Measurements from ENCODE around the gene MAPKAP1.

MAPKAP1 gene

GRCh38 chr9:125428902-125429467 is 278.0 kb downstream of the MAPKAP1 start:
- FAIRE-seq = no peak
- TF ChIP-seq POLR2AphosphoS5 (IDR thresholded peaks at IDR 0.05; ENCODE audit: low read depth, low read length) (no peak), POU2F2 (IDR thresholded peaks at IDR 0.05; ENCODE audit: low read depth, low read length) (no peak), SPI1 (IDR thresholded peaks at IDR 0.05; ENCODE audit: low read depth, low read length) (no peak), POLR2A (IDR thresholded peaks at IDR 0.05; ENCODE audit: low read depth, low read length) (no peak), PAX5 (IDR thresholded peaks at IDR 0.05; ENCODE audit: insufficient read depth, low read length, severe bottlenecking) (no peak), TAF1 (IDR thresholded peaks at IDR 0.05; ENCODE audit: low read depth, low read length) (no peak)
- no peak for DNase-seq (ENCODE audit: insufficient read length, low spot score)

GRCh38 chr9:125428060-125428901 is 278.7 kb downstream of the MAPKAP1 start:
- TF ChIP-seq TAF1 (IDR thresholded peaks at IDR 0.05; ENCODE audit: low read depth, low read length) = no peak
- no peak for TF ChIP-seq PAX5 (IDR thresholded peaks at IDR 0.05; ENCODE audit: insufficient read depth, low read length, severe bottlenecking)
- no peak for TF ChIP-seq POU2F2 (IDR thresholded peaks at IDR 0.05; ENCODE audit: low read depth, low read length)
- FAIRE-seq (no peak), DNase-seq (ENCODE audit: insufficient read length, low spot score) (peak; percentile 61)

DNA sequence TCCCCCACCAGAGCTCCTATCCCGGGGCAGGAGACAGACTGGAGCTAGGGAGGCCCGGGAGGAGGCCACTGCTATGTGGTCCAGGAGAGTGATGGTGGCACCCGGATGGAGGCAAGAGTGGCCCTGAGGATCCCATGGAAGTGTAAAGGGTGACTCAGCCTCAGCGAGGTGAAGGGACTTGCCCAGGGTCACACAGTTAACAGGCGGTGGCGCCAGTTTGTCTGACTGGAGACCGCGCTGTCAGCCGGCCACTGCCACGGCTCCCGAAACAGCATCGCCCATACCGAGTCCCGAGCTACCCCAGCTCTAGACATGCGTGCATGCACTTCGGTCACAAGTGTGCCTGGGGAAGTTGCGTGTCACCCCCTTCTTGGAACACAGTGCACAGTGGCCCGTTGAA is 279.5 kb downstream of the MAPKAP1 start:
- FAIRE-seq = no peak
- no peak for DNase-seq (ENCODE audit: insufficient read length, low spot score)
- no peak for TF ChIP-seq PAX5 (IDR thresholded peaks at IDR 0.05; ENCODE audit: insufficient read depth, low read length, severe bottlenecking)
- TF ChIP-seq POLR2AphosphoS5 (IDR thresholded peaks at IDR 0.05; ENCODE audit: low read depth, low read length) = no peak
- no peak for TF ChIP-seq SPI1 (IDR thresholded peaks at IDR 0.05; ENCODE audit: low read depth, low read length)
- TF ChIP-seq TAF1 (IDR thresholded peaks at IDR 0.05; ENCODE audit: low read depth, low read length) = no peak
- no peak for TF ChIP-seq POU2F2 (IDR thresholded peaks at IDR 0.05; ENCODE audit: low read depth, low read length)
- TF ChIP-seq POLR2A (IDR thresholded peaks at IDR 0.05; ENCODE audit: low read depth, low read length) = no peak

- FAIRE-seq = no peak
- no peak for TF ChIP-seq POLR2A (IDR thresholded peaks at IDR 0.05; ENCODE audit: low read depth, low read length)
- no peak for TF ChIP-seq SPI1 (IDR thresholded peaks at IDR 0.05; ENCODE audit: low read depth, low read length)
- TF ChIP-seq TAF1 (IDR thresholded peaks at IDR 0.05; ENCODE audit: low read depth, low read length) = no peak
- TF ChIP-seq POLR2AphosphoS5 (IDR thresholded peaks at IDR 0.05; ENCODE audit: low read depth, low read length) = no peak
- TF ChIP-seq PAX5 (IDR thresholded peaks at IDR 0.05; ENCODE audit: insufficient read depth, low read length, severe bottlenecking) = no peak
- no peak for TF ChIP-seq POU2F2 (IDR thresholded peaks at IDR 0.05; ENCODE audit: low read depth, low read length)
- no peak for DNase-seq (ENCODE audit: insufficient read length, low spot score)
Observed at GRCh38 chr9:125426926-125427325, 280.1 kb downstream of the MAPKAP1 start.

DNA sequence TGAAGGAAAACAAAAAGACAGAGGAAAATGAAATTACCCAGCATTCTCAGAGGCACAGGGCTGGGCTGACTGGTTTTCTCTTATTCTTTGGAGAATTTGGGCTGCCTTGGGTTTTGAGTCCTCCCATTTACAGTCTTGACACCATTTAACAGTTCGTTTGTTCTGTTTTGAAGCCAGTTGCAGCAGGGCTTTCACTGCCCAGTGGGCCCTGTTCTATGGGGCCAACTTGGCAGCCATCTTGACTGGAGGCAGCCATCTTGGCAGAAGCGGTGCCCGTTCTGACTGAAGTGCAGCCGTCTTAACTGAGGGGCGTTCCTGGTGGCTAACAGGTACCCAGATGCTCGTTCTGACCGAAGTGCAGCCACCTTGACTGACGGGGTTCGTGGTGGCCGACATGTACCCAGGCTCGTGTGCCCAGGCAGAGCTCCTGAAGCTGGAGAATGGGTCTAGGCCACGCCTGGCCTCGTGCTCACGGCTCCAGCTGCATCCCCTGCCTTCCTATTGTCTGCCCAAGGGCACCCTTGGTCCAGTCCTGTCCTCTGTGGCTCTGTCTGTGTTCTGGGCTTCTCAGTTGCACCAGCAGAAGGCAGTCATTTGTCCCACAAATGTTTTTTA is 281.0 kb downstream of the MAPKAP1 start:
- FAIRE-seq (no peak), DNase-seq (ENCODE audit: insufficient read length, low spot score) (no peak)
- TF ChIP-seq SPI1 (IDR thresholded peaks at IDR 0.05; ENCODE audit: low read depth, low read length) = no peak
- TF ChIP-seq POU2F2 (IDR thresholded peaks at IDR 0.05; ENCODE audit: low read depth, low read length) = no peak
- TF ChIP-seq TAF1 (IDR thresholded peaks at IDR 0.05; ENCODE audit: low read depth, low read length) = no peak
- no peak for TF ChIP-seq POLR2A (IDR thresholded peaks at IDR 0.05; ENCODE audit: low read depth, low read length)
- TF ChIP-seq PAX5 (IDR thresholded peaks at IDR 0.05; ENCODE audit: insufficient read depth, low read length, severe bottlenecking) = no peak

GRCh38 chr9:125425170-125425897 is 281.7 kb downstream of the MAPKAP1 start:
- TF ChIP-seq POU2F2 (IDR thresholded peaks at IDR 0.05; ENCODE audit: low read depth, low read length) = no peak
- TF ChIP-seq PAX5 (IDR thresholded peaks at IDR 0.05; ENCODE audit: insufficient read depth, low read length, severe bottlenecking) = no peak
- TF ChIP-seq TAF1 (IDR thresholded peaks at IDR 0.05; ENCODE audit: low read depth, low read length) = no peak
- no peak for TF ChIP-seq POLR2A (IDR thresholded peaks at IDR 0.05; ENCODE audit: low read depth, low read length)
- DNase-seq (ENCODE audit: insufficient read length, low spot score) (no peak), FAIRE-seq (no peak)

DNA sequence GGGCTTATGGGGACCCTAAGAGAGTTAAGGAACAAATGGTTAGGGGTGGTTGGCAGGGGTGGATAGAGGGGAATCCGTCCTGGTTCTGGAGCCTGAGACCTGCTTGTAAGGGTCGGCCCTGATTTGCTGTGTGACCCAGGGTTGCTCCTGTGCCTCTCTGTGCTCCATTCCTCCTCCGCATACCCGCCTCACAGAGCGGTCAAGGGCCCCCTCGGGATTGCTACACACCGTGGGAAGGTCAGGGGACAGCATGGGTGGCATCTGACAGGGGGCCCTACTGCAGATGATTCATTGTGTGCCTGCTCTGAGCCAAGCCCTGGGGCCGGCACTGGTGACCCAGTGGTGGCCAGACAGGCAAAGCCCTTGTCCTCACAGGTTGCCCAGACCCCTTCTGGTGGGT is 283.0 kb downstream of the MAPKAP1 start:
- DNase-seq (ENCODE audit: insufficient read length, low spot score) = no peak
- no peak for FAIRE-seq
- no peak for TF ChIP-seq POLR2A (IDR thresholded peaks at IDR 0.05; ENCODE audit: low read depth, low read length)

GRCh38 chr9:125422853-125423252 is 284.2 kb downstream of the MAPKAP1 start:
- FAIRE-seq = no peak
- no peak for TF ChIP-seq POLR2A (IDR thresholded peaks at IDR 0.05; ENCODE audit: low read depth, low read length)
- TF ChIP-seq SPI1 (IDR thresholded peaks at IDR 0.05; ENCODE audit: low read depth, low read length) = no peak
- TF ChIP-seq PAX5 (IDR thresholded peaks at IDR 0.05; ENCODE audit: insufficient read depth, low read length, severe bottlenecking) = no peak
- no peak for TF ChIP-seq POLR2AphosphoS5 (IDR thresholded peaks at IDR 0.05; ENCODE audit: low read depth, low read length)
- no peak for TF ChIP-seq TAF1 (IDR thresholded peaks at IDR 0.05; ENCODE audit: low read depth, low read length)
- no peak for TF ChIP-seq POU2F2 (IDR thresholded peaks at IDR 0.05; ENCODE audit: low read depth, low read length)
- no peak for DNase-seq (ENCODE audit: insufficient read length, low spot score)

- DNase-seq (ENCODE audit: insufficient read length, low spot score) = no peak
- no peak for FAIRE-seq
- TF ChIP-seq SPI1 (IDR thresholded peaks at IDR 0.05; ENCODE audit: low read depth, low read length) (no peak), TAF1 (IDR thresholded peaks at IDR 0.05; ENCODE audit: low read depth, low read length) (no peak), PAX5 (IDR thresholded peaks at IDR 0.05; ENCODE audit: insufficient read depth, low read length, severe bottlenecking) (no peak), POLR2AphosphoS5 (IDR thresholded peaks at IDR 0.05; ENCODE audit: low read depth, low read length) (no peak), POLR2A (IDR thresholded peaks at IDR 0.05; ENCODE audit: low read depth, low read length) (no peak), POU2F2 (IDR thresholded peaks at IDR 0.05; ENCODE audit: low read depth, low read length) (no peak)
Observed at GRCh38 chr9:125421591-125422181, 285.3 kb downstream of the MAPKAP1 start.
